ENCODE results near the gene GALNT6. TPM values are rescaled to one million over a fixed set of nuclear protein-coding genes. Genes with fewer than 3 reads are reported as not detected.

The GALNT6 gene
- total and polyA plus RNA-seq, 2 donors (not counting 3 experiments of a cell fraction or from before 2014, with no cell fraction given): 18.7 to 39.2 TPM

DNA sequence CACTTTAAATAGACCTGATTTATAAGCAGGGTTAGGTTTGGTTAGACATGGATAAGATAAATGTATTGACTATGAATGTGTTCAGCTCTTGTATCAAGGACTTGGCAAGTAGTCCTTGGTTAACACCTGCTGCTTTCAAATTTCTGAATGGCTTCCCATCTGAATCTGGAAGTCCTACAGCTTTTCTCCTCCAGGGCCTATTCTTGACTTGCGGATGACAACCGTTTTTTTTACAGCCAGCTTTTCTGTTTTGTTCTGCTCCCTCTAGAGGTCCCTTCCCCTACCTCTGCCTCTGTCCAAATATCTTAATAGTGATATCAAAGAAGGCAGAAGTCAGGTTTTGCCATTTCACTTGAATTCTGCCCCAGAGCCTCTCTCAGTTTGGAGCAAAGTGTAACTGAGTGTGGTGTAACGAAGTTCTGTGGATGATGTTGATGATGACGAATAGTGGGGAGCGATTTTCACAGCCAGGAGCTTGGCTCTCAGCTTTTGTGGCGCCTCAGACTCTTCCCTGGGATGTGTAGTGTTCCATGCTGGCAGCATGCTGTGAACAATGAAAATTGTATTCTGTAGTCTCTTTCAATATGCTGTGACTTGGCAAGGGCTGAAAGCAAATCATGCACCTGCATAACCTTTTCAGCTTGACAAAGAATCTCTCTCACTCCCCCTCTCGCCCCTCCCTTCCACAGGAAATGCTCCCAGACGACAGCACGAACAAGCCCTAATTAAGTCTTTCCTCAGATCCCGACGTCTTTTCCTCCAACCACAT, 28.4 kb upstream of the GALNT6 start:
- POLR2A ChIA-PET: no interaction called here
- no peak overlapping the region for H3K4me3 ChIP-seq (replicated peaks in 1 of 3; ENCODE audit: insufficient read depth in 1 of 3, low read depth in 1 of 3, low read length in 3 of 3)
- peaks cover 6% of the 10 kb centered on the region for H3K4me1 ChIP-seq (ENCODE audit: control insufficient read depth, extremely low read depth, insufficient read depth, low read length)
- no peaks in the 10 kb centered on the region for H4K20me1 ChIP-seq (replicated peaks; ENCODE audit: control insufficient read depth, extremely low read depth, insufficient read depth, low read length)
- no peak overlapping the region for H3K4me2 ChIP-seq (ENCODE audit: insufficient read depth, low read length)
- DNase-seq (ENCODE audit: low read depth, low spot score): no peak
- H3K9me1 ChIP-seq (replicated peaks; ENCODE audit: control insufficient read depth, extremely low read depth, insufficient read depth, low read length): no peaks in the 10 kb centered on the region
- no peak for FAIRE-seq
- H3K79me2 ChIP-seq (ENCODE audit: control insufficient read depth, insufficient read depth, low read length): no peaks in the 10 kb centered on the region
- intact Hi-C loops (cut with micrococcal nuclease): loop anchor here (5.0 kb wide), 1 partner anchor 258 kb away; no protein-coding TSS in a partner anchor
- no TSS peak for BruUV-seq (replicated peaks)
- no peaks in the 10 kb centered on the region for H3K27me3 ChIP-seq (ENCODE audit: control insufficient read depth in 2 of 2, insufficient read depth in 2 of 2, low read length in 2 of 2)
- no peaks in the 10 kb centered on the region for H3K9me3 ChIP-seq (replicated peaks; ENCODE audit: control insufficient read depth, insufficient read depth, low read length)
- CTCF ChIA-PET: interaction anchor here (0.6 to 10.5 kb wide), 21 partner anchors 10 to 503 kb away, joined by 3 to 140 read pairs (median 6); partner anchors contain the start of gene GALNT6
- no peaks in the 10 kb centered on the region for H3K36me3 ChIP-seq (ENCODE audit: control insufficient read depth in 2 of 2, extremely low read depth in 1 of 2, insufficient read depth in 2 of 2, low read length in 2 of 2)
- dilution Hi-C loops (cut with MboI; ENCODE audit: extremely low pct_ligation_motif_present, low sequenced_read_pairs): no loop called here
- H3K9ac ChIP-seq (replicated peaks; ENCODE audit: extremely low read depth, insufficient read depth, low read length): no peak overlapping the region
- TF ChIP-seq FOS (IDR thresholded peaks at IDR 0.05; ENCODE audit: borderline replicate concordance, insufficient read depth, low read length): no peak
- TF ChIP-seq GATA2 (IDR thresholded peaks at IDR 0.05; ENCODE audit: insufficient read depth, insufficient read length, low read depth, low read length): no peak
- TF ChIP-seq MYC (IDR thresholded peaks at IDR 0.05; ENCODE audit: low read depth, low read length): no peak
- no peak for TF ChIP-seq CTCF (IDR thresholded peaks at IDR 0.05; ENCODE audit: extremely low read depth in 1 of 2, insufficient read depth in 1 of 2, low read depth in 1 of 2, low read length in 2 of 2)
- no peak for TF ChIP-seq EZH2 (IDR thresholded peaks at IDR 0.05; ENCODE audit: borderline replicate concordance, low read depth, low read length, severe bottlenecking)
- H2AFZ ChIP-seq (ENCODE audit: low read depth, low read length): peak overlapping the region; percentile 6
- no peak overlapping the region for H3K27ac ChIP-seq (ENCODE audit: insufficient read depth, low read depth, low read length)
